ENCODE results near the gene CCSER1.

CCSER1 gene

GRCh38 chr4:90958256-90958895 is 831.2 kb downstream of the CCSER1 start:
- no peak for DNase-seq (ENCODE audit: low read depth)

GRCh38 chr4:90960433-90960832 is 833.2 kb downstream of the CCSER1 start:
- no peak for DNase-seq (ENCODE audit: low read depth)

GRCh38 chr4:90960840-90961239 is 833.6 kb downstream of the CCSER1 start:
- DNase-seq (ENCODE audit: low read depth), result no peak

GRCh38 chr4:90970021-90970420 is 842.8 kb downstream of the CCSER1 start:
- DNase-seq (ENCODE audit: low read depth), result no peak

GRCh38 chr4:90977726-90978125 is 850.5 kb downstream of the CCSER1 start:
- DNase-seq (ENCODE audit: low read depth), result no peak

- DNase-seq (ENCODE audit: low read depth), result no peak
Measured at GRCh38 chr4:90979556-90979955, 852.4 kb downstream of the CCSER1 start.

GRCh38 chr4:90982813-90983212 is 855.6 kb downstream of the CCSER1 start:
- DNase-seq (ENCODE audit: low read depth), result no peak

- no peak for DNase-seq (ENCODE audit: low read depth)
Measured at GRCh38 chr4:90990284-90990683, 863.1 kb downstream of the CCSER1 start.

GRCh38 chr4:90992213-90992612 is 865.0 kb downstream of the CCSER1 start:
- no peak for DNase-seq (ENCODE audit: low read depth)

- no peak for DNase-seq (ENCODE audit: low read depth)
Measured at GRCh38 chr4:90994851-90995574, 867.8 kb downstream of the CCSER1 start.

GRCh38 chr4:90995996-90996395 is 868.8 kb downstream of the CCSER1 start:
- DNase-seq (ENCODE audit: low read depth), result no peak

GRCh38 chr4:90996813-90997212 is 869.6 kb downstream of the CCSER1 start:
- DNase-seq (ENCODE audit: low read depth), result no peak

GRCh38 chr4:91015861-91016260 is 888.7 kb downstream of the CCSER1 start:
- no peak for DNase-seq (ENCODE audit: low read depth)

GRCh38 chr4:91019513-91019912 is 892.3 kb downstream of the CCSER1 start:
- DNase-seq (ENCODE audit: low read depth), result no peak

- no peak for DNase-seq (ENCODE audit: low read depth)
Measured at GRCh38 chr4:91025241-91026148, 898.3 kb downstream of the CCSER1 start.

GRCh38 chr4:91028228-91028627 is 901.0 kb downstream of the CCSER1 start:
- DNase-seq (ENCODE audit: low read depth), result no peak

GRCh38 chr4:91031761-91032160 is 904.6 kb downstream of the CCSER1 start:
- DNase-seq (ENCODE audit: low read depth), result no peak

GRCh38 chr4:91032725-91033445 is 905.7 kb downstream of the CCSER1 start:
- DNase-seq (ENCODE audit: low read depth), result no peak

GRCh38 chr4:91035276-91035675 is 908.1 kb downstream of the CCSER1 start:
- no peak for DNase-seq (ENCODE audit: low read depth)

GRCh38 chr4:91037951-91038350 is 910.8 kb downstream of the CCSER1 start:
- DNase-seq (ENCODE audit: low read depth), result no peak

GRCh38 chr4:91057871-91058270 is 930.7 kb downstream of the CCSER1 start:
- DNase-seq (ENCODE audit: low read depth), result no peak

GRCh38 chr4:91058345-91058744 is 931.2 kb downstream of the CCSER1 start:
- no peak for DNase-seq (ENCODE audit: low read depth)

All from EH (cell line).